Smooth muscle cell (in vitro differentiated cells): Measurements from ENCODE around the gene HSPA4. TPM values are rescaled to one million over a fixed set of nuclear protein-coding genes. Genes with fewer than 3 reads are reported as not detected.

Experiments used
- DNase-seq: peaks from one replicate; lab custom pipeline; 2025; ENCODE audit not compliant: unreplicated experiment; lab: John Stamatoyannopoulos, UW
- H2AFZ ChIP-seq: fragments of 200-600 bp; sonication (generic); 2 replicates; pipeline ENCODE4 v1.6.0; 2016; ENCODE audit warnings: antibody characterized with exemption, low read depth, mild to moderate bottlenecking
- H3F3A ChIP-seq: fragments of 200-600 bp; sonication (generic); 2 replicates; pipeline ENCODE4 v1.6.0; 2017; ENCODE audit warnings: antibody characterized with exemption, low read depth
- H3K27ac ChIP-seq: fragments of 200-600 bp; sonication (generic); 2 replicates; pipeline ENCODE4 v1.5.1; 2016; ENCODE audit warnings: low read depth, mild to moderate bottlenecking
- H3K27me3 ChIP-seq: fragments of 200-600 bp; sonication (generic); 2 replicates; pipeline ENCODE4 v1.6.1; 2016; ENCODE audit warnings: low read depth, mild to moderate bottlenecking
- H3K36me3 ChIP-seq: fragments of 200-600 bp; sonication (generic); 2 replicates; pipeline ENCODE4 v1.5.1; 2016; ENCODE audit warnings: low read depth
- H3K4me1 ChIP-seq: fragments of 200-600 bp; sonication (generic); 2 replicates; pipeline ENCODE4 v1.5.1; 2016; ENCODE audit warnings: low read depth
- H3K4me2 ChIP-seq: fragments of 200-600 bp; sonication (generic); 2 replicates; pipeline ENCODE4 v1.6.0; 2016; ENCODE audit warnings: mild to moderate bottlenecking
- H3K4me3 ChIP-seq: fragments of 200-600 bp; sonication (generic); 2 replicates; pipeline ENCODE4 v1.5.1; 2016; ENCODE audit warnings: mild to moderate bottlenecking
- H3K79me2 ChIP-seq: fragments of 200-600 bp; sonication (generic); 2 replicates; pipeline ENCODE4 v1.6.0; 2016; ENCODE audit warnings: low read depth, mild to moderate bottlenecking
- H3K9ac ChIP-seq: fragments of 200-600 bp; sonication (generic); 2 replicates; pipeline ENCODE4 v1.6.0; 2016; ENCODE audit warnings: low read depth
- H3K9me3 ChIP-seq: fragments of 200-600 bp; sonication (generic); replicated peaks from 2 replicates; pipeline ENCODE4 v1.5.1; 2016; ENCODE audit warnings: low read depth
- H4K20me1 ChIP-seq: fragments of 200-600 bp; sonication (generic); 2 replicates; pipeline ENCODE4 v1.6.0; 2016; ENCODE audit warnings: low read depth
- CTCF ChIP-seq: fragments of 200-600 bp; sonication (generic); IDR thresholded peaks from 2 replicates; pipeline ENCODE4 v1.5.1; 2017; ENCODE audit warnings: borderline replicate concordance, mild to moderate bottlenecking, antibody characterized with exemption; ENCODE audit not compliant: insufficient read depth, poor library complexity, severe bottlenecking
- WGBS: methylation state at CpG from one replicate; pipeline ENCODE4 v1.1.7; 2016; ENCODE audit warnings: low lambda C conversion rate; 5-methylcytosine and 5-hydroxymethylcytosine counted together
- polyA plus RNA-seq: library from polyadenylated mRNA; unstranded; fragments of >200 nt; fragmentation: Nextera tagmentation; extraction: Ambion mirVana; gene quantifications from 2 replicates; pipeline ENCODE4 v1.2.1, GENCODE V29; 2016
- total RNA-seq: library from RNA; depleted of rRNA; stranded (reverse); fragments of >200 nt; gene quantifications from 2 replicates; pipeline ENCODE4 v1.2.3, GENCODE V29; 2014

Gene HSPA4
- total and polyA plus RNA-seq, 2 experiments from 2014 or later: 73.2 to 90.3 TPM

- Histone ChIP-seq H2AFZ (no peak overlapping the region), H3K4me2 (no peak overlapping the region), H3F3A (no peaks in the 10 kb centered on the region), H3K9me3 (no peaks in the 10 kb centered on the region), H3K4me3 (no peak overlapping the region), H3K27me3 (no peaks in the 10 kb centered on the region), H3K79me2 (no peaks in the 10 kb centered on the region), H3K27ac (no peak overlapping the region), H4K20me1 (no peaks in the 10 kb centered on the region), H3K9ac (no peak overlapping the region), H3K4me1 (no peaks in the 10 kb centered on the region), H3K36me3 (no peaks in the 10 kb centered on the region)
- TF ChIP-seq CTCF: no peak
- DNase-seq: no peak
- 58% methylated on average over 13 of the region's 13 CpGs for WGBS
These were observed 61.7 kb downstream of the HSPA4 start for GRCh38 chr5:133113331-133114061.

GRCh38 chr5:133114166-133114932 lies 62.5 kb downstream of the HSPA4 start:
- TF ChIP-seq CTCF: no peak
- H4K20me1 ChIP-seq: no peaks in the 10 kb centered on the region
- no peak overlapping the region for H3K9ac ChIP-seq
- no peak overlapping the region for H3K4me3 ChIP-seq
- H3K9me3 ChIP-seq: no peaks in the 10 kb centered on the region
- no peaks in the 10 kb centered on the region for H3K4me1 ChIP-seq
- H3K4me2 ChIP-seq: no peak overlapping the region
- no peaks in the 10 kb centered on the region for H3K79me2 ChIP-seq
- no peaks in the 10 kb centered on the region for H3K36me3 ChIP-seq
- WGBS: 87% methylated on average over 14 of the region's 14 CpGs
- H3K27me3 ChIP-seq: no peaks in the 10 kb centered on the region
- no peak overlapping the region for H3K27ac ChIP-seq
- no peak for DNase-seq
- no peak overlapping the region for H2AFZ ChIP-seq
- no peaks in the 10 kb centered on the region for H3F3A ChIP-seq

GRCh38 chr5:133114933-133115310 lies 63.1 kb downstream of the HSPA4 start:
- Histone ChIP-seq H3K4me2 (no peak overlapping the region), H3K4me1 (no peaks in the 10 kb centered on the region), H2AFZ (no peak overlapping the region), H3K9me3 (no peaks in the 10 kb centered on the region), H3K79me2 (no peaks in the 10 kb centered on the region), H3F3A (no peaks in the 10 kb centered on the region), H3K4me3 (no peak overlapping the region), H3K9ac (no peak overlapping the region), H4K20me1 (no peaks in the 10 kb centered on the region), H3K27me3 (no peaks in the 10 kb centered on the region), H3K36me3 (no peaks in the 10 kb centered on the region), H3K27ac (no peak overlapping the region)
- WGBS: 100% methylated on average over 1 of the region's 1 CpG
- DNase-seq: no peak
- TF ChIP-seq CTCF: no peak
